ENCODE data around the gene NOTCH1. TPM values are rescaled to one million over a fixed set of nuclear protein-coding genes. Genes with fewer than 3 reads are reported as not detected.

NOTCH1 gene
- total and polyA plus RNA-seq, 2 of the 4 experiments (the other 2 are of a cell fraction): 1.8 to 6.0 TPM

DNA sequence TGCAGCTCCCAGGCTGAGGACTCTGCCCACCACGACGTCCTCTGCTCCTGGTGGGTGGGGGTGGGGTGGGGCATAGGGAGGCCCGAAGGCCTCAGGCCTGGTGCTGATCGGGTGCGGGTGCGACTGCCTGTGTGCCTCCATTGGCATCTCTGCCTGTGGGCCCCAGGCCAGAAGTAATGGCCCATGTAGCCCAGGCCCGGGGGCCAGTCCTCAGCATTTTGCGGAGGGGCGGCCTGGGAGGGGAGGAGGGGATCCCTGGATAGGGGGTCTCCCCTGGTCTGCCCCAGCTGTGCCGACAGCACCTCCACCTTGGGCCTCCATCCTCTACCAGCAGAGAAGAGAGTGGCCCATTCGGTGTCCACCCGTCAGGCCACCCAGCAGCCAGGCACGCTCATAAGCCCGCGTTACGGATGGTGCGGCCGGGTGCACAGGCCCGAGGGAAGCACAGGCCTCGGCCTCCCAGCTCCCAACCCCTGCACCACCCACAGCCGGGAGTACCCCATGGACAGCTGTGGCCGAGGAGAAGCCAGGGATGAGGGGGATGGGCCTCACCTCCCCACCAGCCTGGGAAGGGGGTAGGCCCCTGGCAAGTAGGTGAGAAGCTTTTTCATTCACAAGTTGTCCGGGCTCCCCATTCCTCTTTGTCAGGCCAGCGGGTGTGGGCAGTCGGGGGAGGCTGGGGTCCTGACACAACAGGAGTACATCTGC, 1.8 kb upstream of the NOTCH1 start:
- H3K27ac ChIP-seq (ENCODE audit: insufficient read depth, low read length): peak overlapping the region; percentile 33
- no peak overlapping the region for H3K56ac ChIP-seq (ENCODE audit: extremely low read depth, insufficient read depth, low read length)
- H3K9me3 ChIP-seq (ENCODE audit: control insufficient read depth, insufficient read depth, low read length): no peaks in the 10 kb centered on the region
- peak overlapping the region; percentile 87 for H2AK9ac ChIP-seq (replicated peaks; ENCODE audit: low read depth, low read length, poor library complexity)
- no peak overlapping the region for H3K23ac ChIP-seq (ENCODE audit: low read depth, low read length)
- peak overlapping the region; percentile 70 for H4K91ac ChIP-seq (ENCODE audit: insufficient read depth, low read depth, low read length)
- H3K4me1 ChIP-seq (ENCODE audit: control insufficient read depth, insufficient read depth, low read length): peaks cover 41% of the 10 kb centered on the region
- CTCF ChIA-PET: no interaction called here
- H3K27me3 ChIP-seq (ENCODE audit: control insufficient read depth, insufficient read depth, low read length): no peaks in the 10 kb centered on the region
- BruUV-seq (replicated peaks): no TSS peak
- H4K8ac ChIP-seq (ENCODE audit: low read depth in 2 of 2, low read length in 2 of 2): peak overlapping the region; percentile 11 to 45; a peak in 2 of 4 replicates
- peaks cover 10 to 34% of the 10 kb centered on the region in 2 experiments for H3K79me1 ChIP-seq (ENCODE audit: low read depth in 1 of 2, low read length in 2 of 2)
- POLR2A ChIA-PET (ENCODE audit: unreplicated experiment): no interaction called here
- no peak overlapping the region for H3K14ac ChIP-seq (replicated peaks; ENCODE audit: low read depth, low read length)
- peaks cover 21% of the 10 kb centered on the region for H4K20me1 ChIP-seq (ENCODE audit: insufficient read depth, low read length)
- in situ Hi-C loops (cut with MboI; ENCODE audit: low sequenced_read_pairs) (no loop called here), intact Hi-C loops (cut with micrococcal nuclease) (loop anchor here (1.0 to 2.0 kb wide), 3 partner anchors 21 to 67 kb away; no protein-coding TSS in a partner anchor), dilution Hi-C loops (cut with HindIII; ENCODE audit: low sequenced_read_pairs, unreplicated experiment) (no loop called here)
- WGBS, 2 experiments (ENCODE audit: extremely low coverage in 2 of 2, insufficient read length in 1 of 2): 60% methylated on average over 2 of the region's 25 CpGs; no CpG with 5 or more reads in 1 of the 2 experiments
- peak overlapping the region; percentile 78 for H2BK120ac ChIP-seq (ENCODE audit: low read depth, low read length)
- H2BK5ac ChIP-seq (ENCODE audit: low read depth, low read length, poor library complexity, severe bottlenecking): peak overlapping the region; percentile 55
- H2BK20ac ChIP-seq (ENCODE audit: low read depth, low read length): no peak overlapping the region; the same call in 1 of the 2 replicates
- peak overlapping the region; percentile 84 for H2AK5ac ChIP-seq (ENCODE audit: low read depth, low read length)
- H3K9ac ChIP-seq (ENCODE audit: low read depth, low read length): no peak overlapping the region
- H3K18ac ChIP-seq (ENCODE audit: low read depth, low read length): peak overlapping the region; percentile 35; the same call in 1 of the 2 replicates
- H3K36me3 ChIP-seq (ENCODE audit: control insufficient read depth, insufficient read depth, low read length): 0 out of 2 replicates have a peak, but pooled peaks cover 1% of the 10 kb centered on the region
- peak overlapping the region; percentile 53; the same call in 1 of the 3 replicates for H2BK15ac ChIP-seq (ENCODE audit: low read depth, low read length)
- peak overlapping the region; percentile 84 for H2AFZ ChIP-seq (replicated peaks; ENCODE audit: low read length, poor library complexity)
- H3K4me3 ChIP-seq (ENCODE audit: insufficient read depth, low read depth, low read length): no peak overlapping the region
- no peak overlapping the region for H3K4me2 ChIP-seq (ENCODE audit: low read depth, low read length)
- DNase-seq: no peak
- peak overlapping the region; percentile 40; the same call in 1 of the 2 replicates for H4K5ac ChIP-seq (ENCODE audit: low read depth, low read length)
- H3K4ac ChIP-seq (ENCODE audit: low read depth, low read length): peak overlapping the region; percentile 73
- ATAC-seq (ENCODE audit: low read depth): no peak
- H3K9me1 ChIP-seq (ENCODE audit: insufficient read depth, low read length): peaks cover 7% of the 10 kb centered on the region
- TF ChIP-seq, protein P1, sequence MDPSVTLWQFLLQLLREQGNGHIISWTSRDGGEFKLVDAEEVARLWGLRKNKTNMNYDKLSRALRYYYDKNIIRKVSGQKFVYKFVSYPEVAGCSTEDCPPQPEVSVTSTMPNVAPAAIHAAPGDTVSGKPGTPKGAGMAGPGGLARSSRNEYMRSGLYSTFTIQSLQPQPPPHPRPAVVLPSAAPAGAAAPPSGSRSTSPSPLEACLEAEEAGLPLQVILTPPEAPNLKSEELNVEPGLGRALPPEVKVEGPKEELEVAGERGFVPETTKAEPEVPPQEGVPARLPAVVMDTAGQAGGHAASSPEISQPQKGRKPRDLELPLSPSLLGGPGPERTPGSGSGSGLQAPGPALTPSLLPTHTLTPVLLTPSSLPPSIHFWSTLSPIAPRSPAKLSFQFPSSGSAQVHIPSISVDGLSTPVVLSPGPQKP (IDR thresholded peaks at IDR 0.05; ENCODE audit: borderline replicate concordance, low read depth, low read length): no peak
- TF ChIP-seq BHLHE40 (IDR thresholded peaks at IDR 0.05; ENCODE audit: low read depth, low read length): no peak
- no peak for TF ChIP-seq NFE2L2 (IDR thresholded peaks at IDR 0.05; ENCODE audit: low read depth, low read length)
- TF ChIP-seq, protein P2, sequence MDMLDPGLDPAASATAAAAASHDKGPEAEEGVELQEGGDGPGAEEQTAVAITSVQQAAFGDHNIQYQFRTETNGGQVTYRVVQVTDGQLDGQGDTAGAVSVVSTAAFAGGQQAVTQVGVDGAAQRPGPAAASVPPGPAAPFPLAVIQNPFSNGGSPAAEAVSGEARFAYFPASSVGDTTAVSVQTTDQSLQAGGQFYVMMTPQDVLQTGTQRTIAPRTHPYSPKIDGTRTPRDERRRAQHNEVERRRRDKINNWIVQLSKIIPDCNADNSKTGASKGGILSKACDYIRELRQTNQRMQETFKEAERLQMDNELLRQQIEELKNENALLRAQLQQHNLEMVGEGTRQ (IDR thresholded peaks at IDR 0.05; ENCODE audit: low read depth, low read length): no peak
- no peak for TF ChIP-seq POLR2A (IDR thresholded peaks at IDR 0.05; ENCODE audit: low read depth, low read length)
- no peak for TF ChIP-seq FOS (IDR thresholded peaks at IDR 0.05; ENCODE audit: low read depth, low read length)
- TF ChIP-seq MXI1 (IDR thresholded peaks at IDR 0.05; ENCODE audit: borderline replicate concordance, low read depth, low read length): no peak
- TF ChIP-seq MAZ (IDR thresholded peaks at IDR 0.05; ENCODE audit: borderline replicate concordance, low read depth, low read length): no peak
- TF ChIP-seq CHD1 (IDR thresholded peaks at IDR 0.05; ENCODE audit: low read depth, low read length): no peak
- no peak for TF ChIP-seq CEBPB (IDR thresholded peaks at IDR 0.05; ENCODE audit: low read depth, low read length)
- TF ChIP-seq RFX5 (IDR thresholded peaks at IDR 0.05; ENCODE audit: low read depth, low read length): no peak
- TF ChIP-seq RCOR1 (IDR thresholded peaks at IDR 0.05; ENCODE audit: insufficient replicate concordance, low read length): no peak
- no peak for TF ChIP-seq SMC3 (IDR thresholded peaks at IDR 0.05; ENCODE audit: low read depth, low read length)
- TF ChIP-seq MAFK (IDR thresholded peaks at IDR 0.05; ENCODE audit: low read depth, low read length): no peak
- TF ChIP-seq RAD21 (IDR thresholded peaks at IDR 0.05; ENCODE audit: low read length): no peak

Data from IMR-90 (cell line).